Renal pelvis (tissue), 12 donors: ENCODE measurements around the gene USB1. TPM values are rescaled to one million over a fixed set of nuclear protein-coding genes. Genes with fewer than 3 reads are reported as not detected.

Source experiments
- DNase-seq: peaks from one replicate; pipeline ENCODE4 v3.0.0-alpha.2; 2013
- long read RNA-seq, 16 experiments: transcript quantifications; one replicate each; lab custom pipeline, GENCODE V29; 2026
- polyA plus RNA-seq, 3 donors: library from polyadenylated mRNA; unstranded; fragments of 120-200 nt; gene quantifications; one replicate each; pipeline ENCODE4 v1.2.1, GENCODE V29; 2013; ENCODE audit not compliant: insufficient read length in 3 of 3

The USB1 gene
- 10 to 100 TPM; 23.5 to 25.4 (median 25.3) TPM for polyA plus RNA-seq
- long read RNA-seq, donor 1, partial matches to known transcripts: 6 of 9 reads
- long read RNA-seq, donor 1, other reads (novel, unspliced or antisense): 0 of 9 reads
- long read RNA-seq, donor 2, transcript USB1-201 (7 exons, 2,282 nt): major isoform, 10 of 13 reads
- long read RNA-seq, donor 2, partial matches to known transcripts: 0 of 13 reads
- long read RNA-seq, donor 2, other reads (novel, unspliced or antisense): 0 of 13 reads
- long read RNA-seq, donor 3, transcript USB1-201 (7 exons, 2,282 nt): major isoform, 9 of 11 reads
- long read RNA-seq, donor 3, partial matches to known transcripts: 0 of 11 reads
- long read RNA-seq, donor 3, other reads (novel, unspliced or antisense): 0 of 11 reads
- long read RNA-seq, donor 4, transcript USB1-201 (7 exons, 2,282 nt): major isoform, 7 of 11 reads
- long read RNA-seq, donor 4, partial matches to known transcripts: 0 of 11 reads
- long read RNA-seq, donor 4, other reads (novel, unspliced or antisense): 0 of 11 reads
- long read RNA-seq, donor 5, partial matches to known transcripts: 0 of 2 reads
- long read RNA-seq, donor 5, other reads (novel, unspliced or antisense): 0 of 2 reads
- long read RNA-seq, donor 6, partial matches to known transcripts: 6 of 13 reads
- long read RNA-seq, donor 6, other reads (novel, unspliced or antisense): 0 of 13 reads
- long read RNA-seq, donor 7, transcript USB1-201 (7 exons, 2,282 nt): major isoform, 9 of 28 reads
- long read RNA-seq, donor 7, partial matches to known transcripts: 8 of 28 reads
- long read RNA-seq, donor 7, other reads (novel, unspliced or antisense): 6 of 28 reads
- long read RNA-seq, donor 8, partial matches to known transcripts: 0 of 5 reads
- long read RNA-seq, donor 8, other reads (novel, unspliced or antisense): 0 of 5 reads
- long read RNA-seq, donor 9, transcript USB1-201 (7 exons, 2,282 nt): major isoform, 6 of 9 reads
- long read RNA-seq, donor 9, partial matches to known transcripts: 0 of 9 reads
- long read RNA-seq, donor 9, other reads (novel, unspliced or antisense): 0 of 9 reads
- long read RNA-seq, donor 10, partial matches to known transcripts: 0 of 9 reads
- long read RNA-seq, donor 10, other reads (novel, unspliced or antisense): 0 of 9 reads
- long read RNA-seq, donor 11, partial matches to known transcripts: 0 of 7 reads
- long read RNA-seq, donor 11, other reads (novel, unspliced or antisense): 0 of 7 reads
- long read RNA-seq, donor 12, transcript USB1-201 (7 exons, 2,282 nt): major isoform, 9 of 25 reads
- long read RNA-seq, donor 12, partial matches to known transcripts: 11 of 25 reads
- long read RNA-seq, donor 12, other reads (novel, unspliced or antisense): 0 of 25 reads
- long read RNA-seq, donor 13, partial matches to known transcripts: 0 of 6 reads
- long read RNA-seq, donor 13, other reads (novel, unspliced or antisense): 0 of 6 reads
- long read RNA-seq, donor 14: 0 reads
- long read RNA-seq, donor 15: 0 reads
- long read RNA-seq, donor 16, transcript USB1-201 (7 exons, 2,282 nt): major isoform, 16 of 17 reads
- long read RNA-seq, donor 16, partial matches to known transcripts: 0 of 17 reads
- long read RNA-seq, donor 16, other reads (novel, unspliced or antisense): 0 of 17 reads

DNA sequence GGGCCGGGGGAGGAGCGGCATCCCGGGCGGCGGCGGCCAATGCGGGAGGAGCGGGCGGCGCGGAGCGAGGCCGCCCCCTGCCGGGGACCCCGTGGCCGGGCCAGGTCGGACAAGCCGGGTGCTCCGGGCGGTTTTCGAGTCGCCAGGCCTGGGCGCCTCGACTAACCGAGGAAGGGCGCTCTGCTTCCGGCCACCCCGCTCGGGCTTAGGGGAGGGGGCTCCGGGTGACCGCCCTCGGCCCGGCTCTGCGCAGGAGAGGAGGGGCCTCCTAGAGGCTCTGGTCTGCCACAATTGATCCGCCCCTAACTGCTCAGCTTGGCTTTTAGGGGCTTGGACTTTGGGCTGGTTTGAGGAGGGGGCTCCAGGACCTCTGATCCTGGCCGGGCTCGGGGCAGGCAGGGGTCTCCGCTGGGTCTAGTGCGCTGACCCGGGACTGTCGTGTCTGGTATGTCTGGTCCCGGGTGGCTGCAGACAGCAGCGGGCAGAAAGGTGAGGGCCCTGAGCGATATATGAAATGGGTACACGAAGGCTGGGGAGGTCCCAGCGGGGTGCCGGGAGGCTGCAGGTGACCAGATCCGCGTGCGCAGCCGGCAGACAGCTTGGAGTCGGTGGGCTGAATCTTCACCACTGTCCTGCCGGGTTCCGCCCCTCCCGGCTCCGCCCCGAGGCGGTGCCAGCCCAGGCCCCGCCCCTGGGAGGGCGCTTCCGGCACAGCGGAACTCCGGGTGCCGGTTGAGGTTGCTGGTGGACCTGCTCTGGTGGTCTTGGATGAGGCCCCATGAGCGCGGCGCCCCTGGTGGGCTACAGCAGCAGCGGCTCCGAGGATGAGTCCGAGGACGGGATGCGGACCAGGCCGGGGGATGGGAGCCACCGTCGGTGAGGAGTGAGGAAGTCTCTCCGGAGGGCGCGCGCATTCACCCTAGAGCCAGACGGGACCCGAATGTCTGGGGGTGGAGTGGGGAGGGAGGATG is at the start of gene USB1:
TSS of gene USB1 (plus strand) at position 702 of the 971 bp plus-strand sequence. CDS start at position 779, 77 bp downstream.
- DNase-seq: peak; percentile 88

- DNase-seq: no peak
Measured at GRCh38 chr16:57952909-57953308, 48.3 kb upstream of the USB1 start.

GRCh38 chr16:57953857-57954256 is 47.4 kb upstream of the USB1 start:
- DNase-seq: no peak

GRCh38 chr16:57955572-57956188 is 45.5 kb upstream of the USB1 start:
- DNase-seq: no peak

DNA sequence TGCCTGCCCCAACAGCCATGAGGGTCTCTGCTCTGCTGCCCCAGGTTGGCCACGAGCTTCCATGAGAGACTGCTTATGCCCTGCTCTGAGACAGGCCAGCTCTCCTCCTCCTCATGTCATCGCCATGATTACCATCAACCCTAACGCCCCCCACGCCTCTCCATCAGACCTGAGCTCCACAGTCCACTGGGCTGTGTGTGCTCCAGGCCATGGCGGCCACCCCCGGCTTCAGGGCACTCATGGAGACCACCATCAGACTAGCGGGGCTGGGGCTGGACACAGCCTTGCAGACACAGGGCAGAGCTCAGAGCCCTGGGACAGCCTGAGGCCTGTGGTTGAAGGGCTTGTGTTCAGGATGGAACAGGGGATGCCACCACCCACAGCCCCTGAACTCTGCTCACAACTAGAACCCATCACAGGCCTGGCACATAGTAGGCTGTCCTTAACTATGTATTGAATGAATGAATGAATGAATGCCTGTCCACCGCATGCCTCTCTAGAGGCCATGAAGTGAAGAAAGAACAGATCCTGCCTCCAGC is 44.9 kb upstream of the USB1 start:
- DNase-seq: no peak

GRCh38 chr16:57956924-57957672 is 44.1 kb upstream of the USB1 start:
- no peak for DNase-seq

DNA sequence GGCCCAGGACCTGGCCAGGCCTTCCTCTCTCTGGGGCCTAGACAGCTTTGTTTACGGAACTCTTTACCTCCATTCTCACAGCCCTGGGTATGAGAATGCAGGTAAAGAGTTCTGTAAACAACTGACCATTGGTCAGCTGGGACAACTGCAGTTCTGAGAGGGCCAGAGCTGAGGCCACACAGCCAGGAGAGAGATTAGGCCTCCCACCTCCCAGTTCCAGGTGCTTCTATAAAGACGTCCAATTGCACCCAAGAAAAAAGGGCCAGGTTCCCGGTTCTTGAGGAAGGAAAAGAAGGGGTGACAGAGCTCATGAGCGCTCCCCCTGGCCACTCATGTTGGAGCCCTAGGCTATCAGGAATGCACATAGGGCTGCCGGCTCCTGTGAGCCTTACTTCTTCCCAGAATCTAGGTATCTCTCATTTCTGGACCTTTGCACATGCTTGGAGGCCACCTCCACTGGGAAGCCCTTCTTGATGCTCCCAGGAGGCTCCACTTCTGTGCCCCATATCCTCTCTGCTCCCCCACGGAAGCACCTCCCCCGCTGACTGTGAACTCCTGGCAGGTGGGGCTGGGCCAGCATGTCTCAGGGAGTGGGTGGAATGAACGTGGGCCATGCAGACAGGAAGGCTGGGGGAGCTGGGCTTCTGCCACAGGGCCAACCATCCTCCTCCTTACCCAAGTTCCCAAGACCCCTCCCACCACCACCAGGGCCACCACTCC is 43.4 kb upstream of the USB1 start:
- DNase-seq: no peak

DNA sequence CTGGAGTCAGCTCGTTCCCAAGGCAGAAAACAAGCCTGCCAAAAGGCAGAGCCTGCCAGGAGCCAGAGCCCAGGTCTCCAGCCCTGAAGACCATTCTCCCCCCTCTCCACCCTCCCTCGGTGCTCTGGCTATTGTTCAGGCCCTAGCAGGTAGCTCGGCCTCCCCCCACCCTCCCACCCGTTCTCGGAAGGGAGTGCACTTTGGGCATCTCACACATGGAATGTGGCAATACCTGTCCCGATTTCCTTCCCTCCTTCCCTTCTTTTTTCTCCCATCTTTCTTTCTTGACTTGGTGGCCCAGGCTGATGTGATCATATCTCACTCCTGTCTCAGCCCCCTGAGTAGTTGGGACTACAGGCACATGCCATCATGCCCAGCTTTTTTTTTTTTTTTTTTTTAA is 42.7 kb upstream of the USB1 start:
- DNase-seq: no peak

GRCh38 chr16:57959121-57959520 is 42.1 kb upstream of the USB1 start:
- DNase-seq: peak; percentile 15

- no peak for DNase-seq
Measured at GRCh38 chr16:57959804-57960203, 41.4 kb upstream of the USB1 start.

GRCh38 chr16:57960310-57960709 is 40.9 kb upstream of the USB1 start:
- DNase-seq: no peak

DNA sequence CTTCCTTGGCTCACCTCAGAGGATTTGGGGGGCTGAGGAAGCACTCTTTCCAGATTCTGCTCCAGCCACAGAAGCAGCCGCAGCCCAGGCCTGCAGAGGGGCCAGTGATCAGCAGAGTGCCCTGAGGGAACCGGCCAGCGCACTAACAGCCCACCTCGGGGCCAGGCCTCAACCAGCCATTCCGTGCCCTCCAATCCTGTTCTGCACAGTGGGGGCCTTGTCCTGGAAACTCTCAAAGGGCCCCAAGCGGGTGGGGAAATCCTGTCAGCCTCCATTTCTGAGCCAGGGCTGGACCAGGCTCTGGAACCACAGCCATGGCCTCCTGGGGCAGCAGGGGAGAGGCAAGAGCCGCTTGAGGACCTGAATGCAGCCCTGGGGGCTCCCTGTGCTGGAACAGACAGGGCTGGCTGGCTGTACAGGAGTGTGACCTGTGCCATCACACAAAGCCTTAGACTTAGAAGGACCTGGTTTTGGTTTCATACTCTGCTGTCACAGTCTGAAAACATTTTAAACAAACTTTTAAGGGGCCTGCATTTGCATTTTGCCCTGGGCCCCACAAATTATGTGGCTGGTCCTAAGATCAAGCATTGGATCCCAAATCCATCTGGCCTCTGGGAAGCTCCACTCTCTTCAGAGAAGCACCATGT is 40.3 kb upstream of the USB1 start:
- DNase-seq: no peak

GRCh38 chr16:57961538-57961937 is 39.7 kb upstream of the USB1 start:
- DNase-seq: no peak

DNA sequence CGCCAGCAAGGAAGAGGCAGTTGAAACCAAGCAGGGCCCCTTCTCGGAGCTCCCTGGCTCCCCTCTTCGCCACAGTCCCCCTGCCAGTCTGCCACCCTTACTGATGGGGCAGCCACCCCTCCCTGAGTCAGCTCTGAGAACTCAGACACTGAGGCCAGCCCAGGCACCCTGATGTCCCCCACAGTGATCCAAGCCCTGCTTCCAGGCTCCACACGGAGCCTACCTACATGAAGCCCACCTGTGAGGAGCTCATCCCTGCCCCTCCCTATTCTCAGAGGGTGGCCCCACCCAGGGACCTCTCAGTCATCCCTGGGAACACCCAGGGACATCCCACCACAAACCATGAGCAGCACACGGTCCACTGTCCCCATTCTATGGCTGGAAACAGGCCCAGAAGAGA is 39.2 kb upstream of the USB1 start:
- no peak for DNase-seq

GRCh38 chr16:57962756-57963155 is 38.5 kb upstream of the USB1 start:
- no peak for DNase-seq

DNA sequence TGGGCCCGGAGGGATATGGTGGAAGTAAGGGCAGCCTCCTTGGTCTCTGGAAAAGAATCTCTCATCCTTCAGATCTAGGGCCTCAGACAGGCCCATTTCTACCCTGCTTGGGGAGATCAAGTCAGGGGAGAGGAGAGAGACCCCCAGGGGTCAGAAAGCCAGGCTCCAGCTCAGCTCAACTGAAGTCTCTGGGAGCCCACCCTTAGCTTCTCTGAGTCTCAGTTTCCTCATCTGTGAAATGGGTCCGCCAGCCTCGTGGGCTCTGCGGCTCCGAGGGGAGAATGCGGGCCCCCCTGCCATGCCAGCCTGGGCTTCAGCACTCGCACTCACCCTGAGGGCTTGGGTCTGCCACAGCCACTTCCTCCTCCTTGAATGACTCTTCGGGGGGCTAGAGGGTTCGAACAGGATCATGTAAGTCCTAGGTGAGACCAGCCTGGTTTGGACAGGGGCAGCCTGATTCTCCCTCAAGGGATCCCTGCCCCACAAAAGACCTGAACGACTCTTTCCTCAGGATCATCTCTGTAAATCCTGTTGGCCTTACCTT is 37.0 kb upstream of the USB1 start:
- no peak for DNase-seq

GRCh38 chr16:57966204-57966771 is 34.9 kb upstream of the USB1 start:
- DNase-seq: no peak
